ENCODE measurements around the gene ILF3. TPM values are rescaled to one million over a fixed set of nuclear protein-coding genes. Genes with fewer than 3 reads are reported as not detected.

The ILF3 gene
- total RNA-seq, 3 donors from 2014 or later, result 651 to 686 (median 684) TPM

- H3K27me3 Mint-ChIP-seq (ENCODE audit: low read depth), result no peaks in the 10 kb centered on the region
- ATAC-seq, result no peak
- no peak overlapping the region for H3K4me3 Mint-ChIP-seq
- H3K36me3 Mint-ChIP-seq (ENCODE audit: insufficient read depth), result peaks cover 2% of the 10 kb centered on the region
- H3K9me3 Mint-ChIP-seq, result no peaks in the 10 kb centered on the region
- H3K4me1 Mint-ChIP-seq (ENCODE audit: low read depth), result peaks cover 43% of the 10 kb centered on the region
- no peak for DNase-seq
Measured at GRCh38 chr19:10736189-10736588, 82.0 kb downstream of the ILF3 start.

GRCh38 chr19:10736916-10737551 is 82.9 kb downstream of the ILF3 start:
- Mint-ChIP-seq H3K4me3 (no peak overlapping the region), H3K36me3 (ENCODE audit: insufficient read depth) (peaks cover 2% of the 10 kb centered on the region), H3K4me1 (ENCODE audit: low read depth) (peaks cover 42% of the 10 kb centered on the region), H3K27me3 (ENCODE audit: low read depth) (no peaks in the 10 kb centered on the region), H3K9me3 (no peaks in the 10 kb centered on the region)
- no peak for DNase-seq
- ATAC-seq, result no peak

- ATAC-seq, result no peak
- peaks cover 2% of the 10 kb centered on the region for H3K36me3 Mint-ChIP-seq (ENCODE audit: insufficient read depth)
- no peak for DNase-seq
- no peak overlapping the region for H3K4me3 Mint-ChIP-seq
- H3K9me3 Mint-ChIP-seq, result no peaks in the 10 kb centered on the region
- H3K27me3 Mint-ChIP-seq (ENCODE audit: low read depth), result no peaks in the 10 kb centered on the region
- peaks cover 46% of the 10 kb centered on the region for H3K4me1 Mint-ChIP-seq (ENCODE audit: low read depth)
Measured at GRCh38 chr19:10737722-10738121, 83.6 kb downstream of the ILF3 start.

GRCh38 chr19:10740798-10741197 is 86.7 kb downstream of the ILF3 start:
- H3K4me1 Mint-ChIP-seq (ENCODE audit: low read depth), result peaks cover 65% of the 10 kb centered on the region
- H3K9me3 Mint-ChIP-seq, result no peaks in the 10 kb centered on the region
- H3K27me3 Mint-ChIP-seq (ENCODE audit: low read depth), result no peaks in the 10 kb centered on the region
- H3K4me3 Mint-ChIP-seq, result no peak overlapping the region
- H3K36me3 Mint-ChIP-seq (ENCODE audit: insufficient read depth), result peaks cover 2% of the 10 kb centered on the region
- DNase-seq, result no peak
- ATAC-seq, result no peak

Other genes starting within 250 kb of the ILF3 start
- 1 to 10 TPM; 4.0 to 4.8 (median 4.2) TPM for gene PDE4A, start 233.8 kb upstream of the ILF3 start, total RNA-seq
- 10 to 100 TPM; 89.9 to 98.7 (median 92.9) TPM for gene KEAP1, start 151.0 kb upstream of the ILF3 start, total RNA-seq
- under 1 TPM; 0.15 to 0.27 (median 0.24) TPM for gene S1PR5, start 136.9 kb upstream of the ILF3 start, total RNA-seq
- gene ATG4D, start 110.4 kb upstream of the ILF3 start, total RNA-seq, result 10 to 100 TPM; 36.3 to 47.1 (median 39.9) TPM
- gene KRI1, start 88.3 kb upstream of the ILF3 start, total RNA-seq, result 10 to 100 TPM; 74.2 to 95.4 (median 87.4) TPM
- 10 to 100 TPM; 15.3 to 19.8 (median 19.7) TPM for gene CDKN2D, start 85.4 kb upstream of the ILF3 start, total RNA-seq
- under 1 TPM in 2 of 3 donors, not detected in 1; 0.43 to 0.95 TPM for gene AP1M2, start 67.0 kb upstream of the ILF3 start, total RNA-seq
- gene SLC44A2, start 28.8 kb upstream of the ILF3 start, total RNA-seq, result 10 to 100 TPM; 41.5 to 45.8 (median 44.3) TPM
- 100 to 1,000 TPM; 117 to 122 (median 120) TPM for gene QTRT1, start 47.1 kb downstream of the ILF3 start, total RNA-seq
- 100 to 1,000 TPM; 152 to 161 (median 158) TPM for gene DNM2, start 63.7 kb downstream of the ILF3 start, total RNA-seq
- 10 to 100 TPM; 16.8 to 19.1 (median 17.6) TPM for gene TMED1, start 181.9 kb downstream of the ILF3 start, total RNA-seq
- gene C19orf38, start 194.1 kb downstream of the ILF3 start, total RNA-seq, result under 1 TPM in 2 of 3 donors, not detected in 1; 0.55 to 0.99 TPM
- 10 to 100 TPM; 74.2 to 86.7 (median 75.5) TPM for gene CARM1, start 217.2 kb downstream of the ILF3 start, total RNA-seq

Measured in activated T-cell treated with anti-CD3 and anti-CD28 coated beads, Interleukin-2, amount 50 U/mL, for 4 hours (primary cell).